ENCODE results near the gene GPC6.

DNA sequence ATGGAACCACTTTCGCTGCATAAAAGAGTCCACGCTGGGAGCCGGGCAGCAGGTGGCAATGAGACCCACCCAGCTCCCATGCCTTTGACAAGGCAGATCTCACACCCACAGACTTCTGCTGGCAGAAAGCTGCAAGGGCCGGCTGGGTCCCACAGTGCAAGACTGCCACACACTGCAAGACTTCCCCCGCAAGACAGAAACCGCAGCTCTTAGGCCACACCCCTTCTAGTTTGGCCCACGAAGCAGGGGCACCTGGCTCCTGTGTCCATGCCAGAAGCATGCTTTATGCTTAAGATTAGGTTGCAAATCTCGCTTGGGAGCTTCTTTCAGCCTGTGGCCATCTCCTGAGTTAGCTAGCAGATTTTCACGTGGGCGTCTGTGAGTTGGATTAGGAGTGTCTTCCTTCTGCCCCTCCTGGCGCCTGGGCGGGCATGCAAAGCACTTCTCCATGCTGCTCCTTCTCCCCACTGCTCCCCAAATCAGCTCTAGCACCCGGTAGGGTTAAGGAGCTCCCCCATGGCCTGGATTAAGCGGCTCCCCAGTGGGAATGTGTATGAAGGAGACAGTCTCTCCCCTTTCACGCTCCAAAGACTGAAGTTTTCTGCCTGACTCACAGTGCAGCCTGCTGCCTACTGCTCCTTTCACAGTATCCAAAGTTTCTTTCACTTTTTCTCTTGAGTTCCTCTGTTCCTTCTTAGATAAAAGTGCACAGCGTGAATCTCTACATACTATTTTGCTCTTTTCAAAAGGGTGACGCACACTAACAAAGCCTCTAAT is 17.7 kb downstream of the GPC6 start:
- TF ChIP-seq CTCF (IDR thresholded peaks at IDR 0.05; ENCODE audit: low read depth, low read length) (no peak), EZH2phosphoT487 (IDR thresholded peaks at IDR 0.05; ENCODE audit: low read depth) (no peak)
